Measurements from ENCODE around the gene ARHGDIB.

DNA sequence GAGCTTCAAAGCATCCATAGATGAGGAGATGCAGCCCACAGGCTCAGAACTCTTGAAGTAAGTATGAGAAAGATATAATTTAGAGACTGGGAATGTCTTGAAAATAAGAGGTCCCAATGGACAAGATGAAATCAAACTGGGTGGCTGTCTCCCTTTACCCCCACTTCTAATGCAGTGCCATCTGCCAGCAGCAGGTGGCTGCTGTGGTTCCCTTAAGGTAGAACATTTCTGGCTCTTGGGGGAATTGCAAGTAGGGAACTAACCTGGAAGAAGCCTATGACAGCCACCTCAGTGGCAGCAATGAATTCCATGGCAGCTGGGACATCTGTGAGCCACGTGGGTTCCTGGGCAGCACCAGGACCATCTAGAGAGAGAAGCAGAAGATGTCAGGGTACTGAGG, 23.7 kb downstream of the ARHGDIB start:
- TF ChIP-seq, protein P1, sequence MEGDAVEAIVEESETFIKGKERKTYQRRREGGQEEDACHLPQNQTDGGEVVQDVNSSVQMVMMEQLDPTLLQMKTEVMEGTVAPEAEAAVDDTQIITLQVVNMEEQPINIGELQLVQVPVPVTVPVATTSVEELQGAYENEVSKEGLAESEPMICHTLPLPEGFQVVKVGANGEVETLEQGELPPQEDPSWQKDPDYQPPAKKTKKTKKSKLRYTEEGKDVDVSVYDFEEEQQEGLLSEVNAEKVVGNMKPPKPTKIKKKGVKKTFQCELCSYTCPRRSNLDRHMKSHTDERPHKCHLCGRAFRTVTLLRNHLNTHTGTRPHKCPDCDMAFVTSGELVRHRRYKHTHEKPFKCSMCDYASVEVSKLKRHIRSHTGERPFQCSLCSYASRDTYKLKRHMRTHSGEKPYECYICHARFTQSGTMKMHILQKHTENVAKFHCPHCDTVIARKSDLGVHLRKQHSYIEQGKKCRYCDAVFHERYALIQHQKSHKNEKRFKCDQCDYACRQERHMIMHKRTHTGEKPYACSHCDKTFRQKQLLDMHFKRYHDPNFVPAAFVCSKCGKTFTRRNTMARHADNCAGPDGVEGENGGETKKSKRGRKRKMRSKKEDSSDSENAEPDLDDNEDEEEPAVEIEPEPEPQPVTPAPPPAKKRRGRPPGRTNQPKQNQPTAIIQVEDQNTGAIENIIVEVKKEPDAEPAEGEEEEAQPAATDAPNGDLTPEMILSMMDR (IDR thresholded peaks at IDR 0.05) = no peak
- TF ChIP-seq POLR2A (IDR thresholded peaks at IDR 0.05) (no peak), EP300 (IDR thresholded peaks at IDR 0.05) (no peak)

Data from tibial nerve (tissue), 4 donors.